ENCODE data around the gene IRAK2.

- no peak for TF ChIP-seq POLR2A (IDR thresholded peaks at IDR 0.05)
- TF ChIP-seq CTCF (IDR thresholded peaks at IDR 0.05), result no peak
Observed at GRCh38 chr3:10137178-10137577, 27.5 kb upstream of the IRAK2 start.

Data from uterus (tissue), 2 donors.